Large intestine (tissue), 12 donors: Measurements from ENCODE around the gene CDK8. TPM values are rescaled to one million over a fixed set of nuclear protein-coding genes. Genes with fewer than 3 reads are reported as not detected.

Experiments
- DNase-seq, 2 donors: peaks; one replicate each; pipeline versions ENCODE4 v3.0.0 to v3.0.0-alpha.2; 2013
- H3K27ac ChIP-seq: one replicate; pipeline ENCODE4 v1.5.1; 2013; ENCODE audit warnings: low read length
- H3K27me3 ChIP-seq: 2 replicates; pipeline ENCODE4 v1.6.1; 2013; ENCODE audit warnings: low read length; ENCODE audit not compliant: control insufficient read depth, insufficient read depth
- H3K36me3 ChIP-seq: 2 replicates; pipeline ENCODE4 v1.6.1; 2013; ENCODE audit warnings: low read length; ENCODE audit not compliant: control insufficient read depth, insufficient read depth
- H3K4me1 ChIP-seq: one replicate; pipeline ENCODE4 v1.6.1; 2013; ENCODE audit warnings: low read length; ENCODE audit not compliant: control insufficient read depth, insufficient read depth
- H3K4me3 ChIP-seq: one replicate; pipeline ENCODE4 v1.5.1; 2013; ENCODE audit warnings: low read length
- H3K9me3 ChIP-seq: one replicate; pipeline ENCODE4 v1.6.1; 2013; ENCODE audit warnings: mild to moderate bottlenecking, low read depth, low read length, moderate library complexity; ENCODE audit not compliant: control insufficient read depth
- WGBS: methylation state at CpG from one replicate; pipeline ENCODE4 v1.1.5; 2013; ENCODE audit warnings: low lambda C conversion rate; ENCODE audit not compliant: insufficient coverage; 5-methylcytosine and 5-hydroxymethylcytosine counted together
- long read RNA-seq, 11 donors: transcript quantifications; one replicate each; lab custom pipeline, GENCODE V29; 2026
- polyA plus RNA-seq: library from polyadenylated mRNA; unstranded; fragments of 120-200 nt; gene quantifications from one replicate; pipeline ENCODE4 v1.2.1, GENCODE V29; 2013

The CDK8 gene
- 30.1 TPM for polyA plus RNA-seq
- long read RNA-seq, donor 1, result 0 reads
- long read RNA-seq, donor 2, transcript CDK8-201 (13 exons, 3,055 nt), result major isoform, 5 of 5 reads
- long read RNA-seq, donor 2, partial matches to known transcripts, result 0 of 5 reads
- long read RNA-seq, donor 2, other reads (novel, unspliced or antisense), result 0 of 5 reads
- long read RNA-seq, donor 3, result 0 reads
- long read RNA-seq, donor 4, result 0 reads
- long read RNA-seq, donor 5, partial matches to known transcripts, result 0 of 1 reads
- long read RNA-seq, donor 5, other reads (novel, unspliced or antisense), result 0 of 1 reads
- long read RNA-seq, donor 6, transcript CDK8-201 (13 exons, 3,055 nt), result major isoform, 6 of 7 reads
- long read RNA-seq, donor 6, partial matches to known transcripts, result 0 of 7 reads
- long read RNA-seq, donor 6, other reads (novel, unspliced or antisense), result 0 of 7 reads
- long read RNA-seq, donor 7, partial matches to known transcripts, result 0 of 2 reads
- long read RNA-seq, donor 7, other reads (novel, unspliced or antisense), result 0 of 2 reads
- long read RNA-seq, donor 8, transcript CDK8-201 (13 exons, 3,055 nt), result major isoform, 5 of 5 reads
- long read RNA-seq, donor 8, partial matches to known transcripts, result 0 of 5 reads
- long read RNA-seq, donor 8, other reads (novel, unspliced or antisense), result 0 of 5 reads
- long read RNA-seq, donor 9, partial matches to known transcripts, result 30 of 33 reads
- long read RNA-seq, donor 9, other reads (novel, unspliced or antisense), result 0 of 33 reads
- long read RNA-seq, donor 10, partial matches to known transcripts, result 0 of 5 reads
- long read RNA-seq, donor 10, other reads (novel, unspliced or antisense), result 0 of 5 reads
- long read RNA-seq, donor 11, partial matches to known transcripts, result 0 of 4 reads
- long read RNA-seq, donor 11, other reads (novel, unspliced or antisense), result 0 of 4 reads

GRCh38 chr13:26253787-26254582, at the start of gene CDK8:
Gene CDK8 (plus strand): TSS chr13:26254129. CDS start chr13:26254642, 513 bp downstream.
- WGBS, result no CpG with 5 or more reads among the region's 79 CpGs
- peak; percentile 88 to 99 for DNase-seq
- Histone ChIP-seq H3K9me3 (no peaks in the 10 kb centered on the region), H3K4me1 (no peaks in the 10 kb centered on the region), H3K27ac (peak within 1 kb of the TSS; percentile 90), H3K36me3 (no peaks in the 10 kb centered on the region), H3K4me3 (peak within 1 kb of the TSS; percentile 78), H3K27me3 (peaks cover 2% of the 10 kb centered on the region)

GRCh38 chr13:26208287-26208686, 45.6 kb upstream of the CDK8 start:
- no peak overlapping the region for H3K4me3 ChIP-seq
- H3K27me3 ChIP-seq, result no peaks in the 10 kb centered on the region
- peak overlapping the region; percentile 49 for H3K27ac ChIP-seq
- peaks cover 21% of the 10 kb centered on the region for H3K36me3 ChIP-seq
- DNase-seq, result peak; percentile 58 to 73
- H3K9me3 ChIP-seq, result no peaks in the 10 kb centered on the region
- peaks cover 10% of the 10 kb centered on the region for H3K4me1 ChIP-seq
- no CpG with 5 or more reads among the region's 1 CpG for WGBS

- H3K4me1 ChIP-seq, result peaks cover 3% of the 10 kb centered on the region
- H3K4me3 ChIP-seq, result no peak overlapping the region
- no peaks in the 10 kb centered on the region for H3K9me3 ChIP-seq
- H3K36me3 ChIP-seq, result peaks cover 50% of the 10 kb centered on the region
- no peak for DNase-seq
- WGBS, result 100% methylated on average over 1 of the region's 1 CpG
- no peak overlapping the region for H3K27ac ChIP-seq
- H3K27me3 ChIP-seq, result no peaks in the 10 kb centered on the region
These were observed 40.6 kb upstream of the CDK8 start for GRCh38 chr13:26213345-26213744.

DNA sequence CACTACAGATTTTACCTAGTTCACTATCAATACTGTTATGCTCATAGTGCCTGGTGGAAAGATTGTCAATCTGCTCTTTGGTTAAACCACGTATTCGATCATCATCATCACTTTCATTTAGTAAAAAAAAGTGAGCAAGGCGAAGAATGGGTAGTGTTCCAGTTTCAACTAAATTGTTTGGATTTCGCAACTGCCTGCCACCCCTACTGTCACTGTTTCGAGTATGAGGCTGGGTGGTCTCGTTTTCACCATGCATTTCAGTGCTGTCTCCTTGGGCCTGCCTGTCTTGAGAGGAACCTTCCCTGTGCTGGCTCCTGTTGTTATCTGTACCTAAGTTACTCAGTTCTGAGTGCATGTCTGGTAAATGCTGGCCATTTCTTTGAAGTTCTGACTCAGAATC, 39.9 kb upstream of the CDK8 start:
- Histone ChIP-seq H3K27ac (no peak overlapping the region), H3K4me3 (no peak overlapping the region), H3K36me3 (peaks cover 52% of the 10 kb centered on the region), H3K27me3 (no peaks in the 10 kb centered on the region), H3K9me3 (no peaks in the 10 kb centered on the region), H3K4me1 (no peaks in the 10 kb centered on the region)
- WGBS, result 100% methylated on average over 1 of the region's 6 CpGs
- no peak for DNase-seq

DNA sequence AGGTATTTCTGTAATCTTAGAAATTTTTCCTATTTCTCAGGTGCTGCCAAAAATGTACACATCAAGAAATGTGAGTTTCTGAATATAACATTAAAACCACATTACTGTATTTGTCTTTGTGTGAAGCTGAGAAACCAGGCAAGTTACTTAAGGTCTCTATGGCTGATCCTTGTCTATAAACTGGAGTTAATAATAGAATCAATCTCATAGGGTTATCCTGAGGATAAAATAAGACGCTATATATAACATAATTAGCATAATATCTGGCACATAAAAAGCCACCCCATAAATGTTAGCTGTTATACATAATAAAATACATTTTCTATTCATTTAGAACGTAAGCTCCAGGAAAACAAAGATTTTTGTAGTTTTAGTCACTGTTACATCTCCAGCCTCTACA, 37.9 kb upstream of the CDK8 start:
- no peak overlapping the region for H3K27ac ChIP-seq
- 83% methylated on average over 1 of the region's 2 CpGs for WGBS
- H3K4me3 ChIP-seq, result no peak overlapping the region
- H3K36me3 ChIP-seq, result peaks cover 49% of the 10 kb centered on the region
- DNase-seq, result no peak
- no peaks in the 10 kb centered on the region for H3K4me1 ChIP-seq
- no peaks in the 10 kb centered on the region for H3K9me3 ChIP-seq
- no peaks in the 10 kb centered on the region for H3K27me3 ChIP-seq

- no peak for DNase-seq
These were observed 34.2 kb upstream of the CDK8 start for GRCh38 chr13:26219726-26220125.

DNA sequence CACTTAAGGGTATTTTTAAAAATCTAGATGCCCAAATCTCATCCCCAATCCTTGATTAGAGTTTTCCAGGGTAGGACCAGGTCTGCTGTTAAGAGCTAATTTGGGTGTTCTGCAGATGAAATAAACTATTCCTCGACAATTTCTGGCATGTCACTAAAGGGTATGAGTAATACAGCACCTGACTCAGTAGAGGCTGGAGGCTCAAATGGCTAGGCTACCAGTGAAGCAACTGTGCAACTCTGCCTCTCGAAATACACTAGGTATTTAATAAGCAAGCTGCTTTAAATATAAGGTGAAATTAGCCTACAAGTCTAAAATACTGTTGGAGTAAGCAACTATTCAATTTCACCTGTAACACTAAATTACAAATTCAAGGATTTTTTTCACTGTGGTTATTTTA, 33.4 kb upstream of the CDK8 start:
- Histone ChIP-seq H3K36me3 (peaks cover 27% of the 10 kb centered on the region), H3K4me3 (peak overlapping the region; percentile 97), H3K27ac (no peak overlapping the region), H3K9me3 (peaks cover 2% of the 10 kb centered on the region), H3K27me3 (no peaks in the 10 kb centered on the region), H3K4me1 (peaks cover 5% of the 10 kb centered on the region)
- peak in 1 of 2 donors; percentile 9 for DNase-seq
- no CpG with 5 or more reads among the region's 2 CpGs for WGBS

More at GRCh38 chr13:26219726-26220125, 34.2 kb upstream of the CDK8 start:
- Histone ChIP-seq H3K4me1 (peaks cover 5% of the 10 kb centered on the region), H3K27me3 (no peaks in the 10 kb centered on the region), H3K9me3 (peaks cover 2% of the 10 kb centered on the region), H3K27ac (no peak overlapping the region), H3K36me3 (peaks cover 34% of the 10 kb centered on the region), H3K4me3 (no peak overlapping the region)
- WGBS, result no CpG with 5 or more reads among the region's 1 CpG

GRCh38 chr13:26221399-26221720, 32.6 kb upstream of the CDK8 start:
- H3K9me3 ChIP-seq, result peaks cover 2% of the 10 kb centered on the region
- peak overlapping the region; percentile 97 for H3K4me3 ChIP-seq
- peaks cover 24% of the 10 kb centered on the region for H3K36me3 ChIP-seq
- DNase-seq, result no peak
- H3K27me3 ChIP-seq, result no peaks in the 10 kb centered on the region
- H3K27ac ChIP-seq, result peak overlapping the region; percentile 97
- H3K4me1 ChIP-seq, result peaks cover 5% of the 10 kb centered on the region
- no CpG with 5 or more reads among the region's 16 CpGs for WGBS

DNA sequence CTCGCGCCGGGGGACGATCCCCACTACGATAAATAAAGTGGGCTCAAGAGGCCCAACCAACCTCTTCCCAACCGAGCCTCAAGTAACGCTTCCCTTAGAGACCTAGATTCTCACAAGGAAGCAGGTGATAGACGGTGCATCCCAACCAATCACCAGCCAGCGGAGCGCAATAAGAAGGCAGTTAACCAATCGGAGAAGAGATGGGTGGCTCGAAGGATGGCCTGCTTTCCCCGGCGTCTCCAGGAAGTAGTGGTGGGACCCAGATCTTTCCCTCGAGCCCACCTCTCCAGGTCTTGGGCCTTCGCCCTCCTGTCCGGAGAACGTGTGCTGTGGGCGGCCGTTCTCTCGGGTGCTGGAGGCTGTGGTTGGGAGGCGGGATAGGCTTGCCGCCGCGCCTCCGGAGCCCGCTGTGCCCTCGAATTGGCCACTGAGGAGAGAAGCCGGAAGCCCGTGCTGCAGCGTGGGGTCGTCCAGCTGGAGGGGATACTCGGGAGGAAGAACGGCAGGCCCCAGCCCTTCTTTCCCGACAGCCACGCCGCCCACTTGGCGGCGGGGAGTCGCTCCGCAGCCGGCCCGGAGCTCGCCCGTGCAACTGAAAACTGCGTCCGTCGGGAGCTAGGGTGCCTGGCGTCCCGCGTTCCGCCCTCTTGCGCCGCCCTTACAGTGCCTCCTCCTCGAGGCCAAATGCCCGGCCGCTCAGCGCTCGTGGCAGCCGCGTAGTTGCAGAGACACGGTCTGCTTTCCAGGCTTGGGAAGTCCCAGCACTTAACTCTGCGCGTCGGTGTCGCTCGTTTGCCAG, 32.0 kb upstream of the CDK8 start, which contains the start of gene RNF6:
TSS of gene RNF6 (minus strand) at position 594 of the 799 bp plus-strand sequence. CDS start 2,665 bp downstream, outside the sequence.
- H3K4me1 ChIP-seq, result peaks cover 5% of the 10 kb centered on the region
- peak within 1 kb of the TSS; percentile 97 for H3K27ac ChIP-seq
- WGBS, result no CpG with 5 or more reads among the region's 67 CpGs
- peaks cover 2% of the 10 kb centered on the region for H3K27me3 ChIP-seq
- peak; percentile 94 to 98 for DNase-seq
- H3K9me3 ChIP-seq, result peaks cover 2% of the 10 kb centered on the region
- peak within 1 kb of the TSS; percentile 97 for H3K4me3 ChIP-seq
- H3K36me3 ChIP-seq, result peaks cover 19% of the 10 kb centered on the region
